Glutamatergic neuron (in vitro differentiated cells): ENCODE data around the gene ANTXRL. TPM values are rescaled to one million over a fixed set of nuclear protein-coding genes. Genes with fewer than 3 reads are reported as not detected.
"Not testable (repeated sequence)": the region's sequence is repeated elsewhere in the genome, so short reads cannot be mapped to it uniquely, and the experiment has no call there.

Source experiments
- DNase-seq: peaks from one replicate; pipeline ENCODE4 v3.0.0; 2022
- H3K27ac Mint-ChIP-seq: one replicate; pipeline ENCODE4 v1.8.0; 2020; ENCODE audit warnings: mild to moderate bottlenecking, mixed read lengths, inconsistent platforms; ENCODE audit not compliant: unreplicated experiment
- H3K27me3 Mint-ChIP-seq: one replicate; pipeline ENCODE4 v1.8.0; 2020; ENCODE audit warnings: mild to moderate bottlenecking, moderate library complexity, mixed read lengths, inconsistent platforms; ENCODE audit not compliant: unreplicated experiment
- H3K36me3 Mint-ChIP-seq: one replicate; pipeline ENCODE4 v1.8.0; 2020; ENCODE audit warnings: mild to moderate bottlenecking, mixed read lengths, inconsistent platforms; ENCODE audit not compliant: unreplicated experiment
- H3K4me1 Mint-ChIP-seq: one replicate; pipeline ENCODE4 v1.8.0; 2020; ENCODE audit warnings: mild to moderate bottlenecking, low read depth, mixed read lengths, inconsistent platforms; ENCODE audit not compliant: unreplicated experiment
- H3K4me3 Mint-ChIP-seq: one replicate; pipeline ENCODE4 v1.8.0; 2020; ENCODE audit warnings: mild to moderate bottlenecking, mixed read lengths, inconsistent platforms; ENCODE audit not compliant: unreplicated experiment
- H3K9me3 Mint-ChIP-seq: one replicate; pipeline ENCODE4 v1.8.0; 2020; ENCODE audit warnings: mild to moderate bottlenecking, moderate library complexity, mixed read lengths, inconsistent platforms; ENCODE audit not compliant: unreplicated experiment
- total RNA-seq: library from RNA; stranded (reverse); fragmentation: NEBNext Ultra II Directional; extraction: Animal tissue kit (Norgen Biotek cat#: 25700); gene quantifications from one replicate; pipeline ENCODE4 v1.2.1, GENCODE V29; 2021; ENCODE audit not compliant: unreplicated experiment

The ANTXRL gene
- total RNA-seq, 1 donor from 2014 or later = not detected

DNA sequence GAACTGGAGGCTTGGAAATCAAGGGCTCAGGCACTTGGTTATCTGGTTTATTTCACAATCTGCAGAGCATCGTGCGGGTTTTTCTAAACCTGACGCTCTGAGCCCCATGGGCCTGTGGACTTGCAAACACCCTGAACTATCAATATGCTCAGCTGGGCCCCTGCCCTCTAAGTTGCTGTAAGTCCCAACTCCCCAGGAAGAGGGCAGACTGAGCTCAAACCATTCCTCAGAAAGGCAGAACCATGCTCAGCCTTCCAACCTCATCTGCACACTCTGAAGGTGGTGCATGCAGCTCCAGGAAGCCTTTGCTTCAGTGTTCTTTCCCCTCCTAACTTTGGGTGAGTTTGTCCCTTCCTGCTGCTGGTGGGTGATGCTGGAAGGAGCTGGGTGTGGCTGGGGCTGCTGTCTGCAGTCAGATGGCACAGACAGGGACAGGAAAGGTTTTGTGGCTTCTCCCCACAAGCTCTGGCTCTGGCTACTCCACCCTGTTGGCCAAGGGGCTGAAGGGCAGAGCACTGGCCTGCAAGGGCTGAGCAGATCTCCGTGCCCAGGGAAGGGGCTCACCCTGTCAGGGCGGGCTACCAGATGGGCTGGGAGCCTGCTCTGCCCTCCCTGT is 92.5 kb downstream of the ANTXRL start:
- H3K36me3 Mint-ChIP-seq, H3K27me3 Mint-ChIP-seq, DNase-seq, H3K27ac Mint-ChIP-seq, H3K9me3 Mint-ChIP-seq, H3K4me1 Mint-ChIP-seq, H3K4me3 Mint-ChIP-seq: not testable (repeated sequence)

Other genes starting within 250 kb of the ANTXRL start
- gene MSMB, start 240.7 kb upstream of the ANTXRL start, total RNA-seq = not detected
- gene ANXA8L1, start 88.8 kb downstream of the ANTXRL start, total RNA-seq = not detected
- not detected for gene NPY4R, start 179.0 kb downstream of the ANTXRL start, total RNA-seq